Heart left ventricle (tissue), 13 donors: ENCODE data around the gene RANGAP1.

ENCODE experiments used
- CTCF ChIP-seq, 12 donors: fragments of 200-600 bp; sonication (generic) in 4 of 12; IDR thresholded peaks; one replicate each; pipeline versions ENCODE4 v1.5.0 to v1.8.0; 2018 to 2022; ENCODE audit warnings: antibody characterized with exemption in 12 of 12, mild to moderate bottlenecking in 5 of 12
- POLR2A ChIP-seq, 2 donors: fragments of 450-650 bp; IDR thresholded peaks; one replicate each; pipeline ENCODE4 v1.6.1; 2017; ENCODE audit warnings: antibody characterized with exemption in 2 of 2, mild to moderate bottlenecking in 2 of 2, moderate library complexity in 2 of 2
- donor health status: ischemic (EF 13 %, LVEDD 7.1; RV severe dilation, severe dysfunction).
- donor health status: DM: no; HTN: yes; CAD: no.
- donor health status: DM: no; HTN: no; CAD: no.
- donor health status: ischemic (EF 25% LVEDD 6.9; RV normal size, moderate dysfunction).
- donor health status: ischemic (EF 25% LVEDD 5.7; RV mildly dilated, moderate dysfunction).
- donor health status: ischemic (EF 35%, LVEDD 5.7; RV mildly dilated, moderate dysfunction).
- donor health status: nonischemic (EF 11% LVEDD 7.7; RV severe dilation, severe dysfunction).
- donor health status: DM: yes; HTN: yes; CAD: no.
- donor health status: PGD.
- donor health status: ischemic (EF 29% LVEDD 5.4; RV normal size, mild dysfunction).
- donor health status: nonischemic (EF 23%, LVEDD 6.1; RV moderate dilation, normal function).

- TF ChIP-seq CTCF (IDR thresholded peaks at IDR 0.05) (no peak), POLR2A (IDR thresholded peaks at IDR 0.05) (no peak)
Observed at GRCh38 chr22:41334951-41335635, 49.1 kb upstream of the RANGAP1 start.
